Measurements from ENCODE around the gene SPRN.
A peak's percentile ranks its signal among the peaks of the same experiment; 100 is the strongest.
"Not testable (repeated sequence)": the region's sequence is repeated elsewhere in the genome, so short reads cannot be mapped to it uniquely, and the experiment has no call there.

The SPRN gene

DNA sequence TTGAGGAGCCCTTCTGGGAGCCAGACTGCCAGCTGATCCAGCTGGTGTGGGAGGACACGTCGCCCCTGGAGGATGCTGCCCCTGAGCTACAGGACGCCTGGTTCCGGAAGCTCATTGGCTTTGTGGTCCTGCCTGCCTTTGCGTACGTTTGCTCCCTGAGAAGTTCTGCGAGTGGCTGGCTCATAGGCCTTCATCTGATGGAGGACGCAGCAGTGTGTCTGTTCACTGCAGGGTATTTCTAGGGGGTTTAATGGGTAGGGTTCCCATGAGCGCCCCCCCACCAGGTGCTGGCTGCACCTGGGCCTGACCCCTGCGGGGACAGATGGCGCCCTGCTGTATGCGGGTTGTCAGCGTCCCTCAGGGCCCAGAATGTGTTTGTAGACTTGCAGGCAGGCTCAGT is 40.4 kb downstream of the SPRN start:
- no peak for DNase-seq (ENCODE audit: low spot score)

DNA sequence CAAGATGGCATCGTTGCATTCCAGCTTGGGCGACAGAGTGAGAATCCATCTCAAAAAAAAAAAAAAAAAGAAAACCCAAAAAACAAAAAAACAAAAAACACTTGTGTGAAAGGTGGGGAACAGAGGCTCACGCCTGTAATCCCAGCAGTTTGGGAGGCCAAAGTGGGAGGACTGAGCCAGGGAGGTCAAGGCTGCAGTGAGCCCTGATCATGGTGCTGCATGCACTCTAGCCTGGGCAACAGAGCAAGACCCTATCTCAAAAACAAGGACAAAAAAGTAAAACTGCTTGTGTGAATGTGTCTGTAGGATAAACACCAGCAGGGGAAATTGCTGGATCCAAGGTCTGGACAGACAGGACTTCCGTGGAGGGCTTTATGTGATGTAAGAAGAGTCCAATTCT is 40.9 kb downstream of the SPRN start:
- no peak for DNase-seq (ENCODE audit: low spot score)

DNA sequence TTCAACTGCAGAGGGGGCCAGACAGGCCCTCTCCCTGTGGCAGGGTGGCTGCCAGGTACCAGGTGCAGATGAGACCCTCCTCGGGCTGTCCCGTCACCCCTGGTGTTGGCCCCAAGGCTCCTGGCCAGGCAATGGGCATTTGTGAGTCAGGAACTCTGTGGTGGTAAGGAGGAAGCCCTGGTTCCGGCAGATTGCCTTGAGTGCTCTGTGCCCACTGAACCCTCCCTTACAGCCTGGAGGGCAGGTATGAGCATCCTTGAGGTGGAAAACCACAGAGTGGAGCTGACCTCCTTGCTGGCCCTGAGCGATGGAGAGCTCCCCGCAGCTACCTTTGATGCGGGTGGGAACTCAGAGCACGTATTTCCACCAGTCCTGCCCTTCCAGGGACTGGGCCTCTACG is 43.4 kb downstream of the SPRN start:
- DNase-seq (ENCODE audit: low spot score), result no peak

DNA sequence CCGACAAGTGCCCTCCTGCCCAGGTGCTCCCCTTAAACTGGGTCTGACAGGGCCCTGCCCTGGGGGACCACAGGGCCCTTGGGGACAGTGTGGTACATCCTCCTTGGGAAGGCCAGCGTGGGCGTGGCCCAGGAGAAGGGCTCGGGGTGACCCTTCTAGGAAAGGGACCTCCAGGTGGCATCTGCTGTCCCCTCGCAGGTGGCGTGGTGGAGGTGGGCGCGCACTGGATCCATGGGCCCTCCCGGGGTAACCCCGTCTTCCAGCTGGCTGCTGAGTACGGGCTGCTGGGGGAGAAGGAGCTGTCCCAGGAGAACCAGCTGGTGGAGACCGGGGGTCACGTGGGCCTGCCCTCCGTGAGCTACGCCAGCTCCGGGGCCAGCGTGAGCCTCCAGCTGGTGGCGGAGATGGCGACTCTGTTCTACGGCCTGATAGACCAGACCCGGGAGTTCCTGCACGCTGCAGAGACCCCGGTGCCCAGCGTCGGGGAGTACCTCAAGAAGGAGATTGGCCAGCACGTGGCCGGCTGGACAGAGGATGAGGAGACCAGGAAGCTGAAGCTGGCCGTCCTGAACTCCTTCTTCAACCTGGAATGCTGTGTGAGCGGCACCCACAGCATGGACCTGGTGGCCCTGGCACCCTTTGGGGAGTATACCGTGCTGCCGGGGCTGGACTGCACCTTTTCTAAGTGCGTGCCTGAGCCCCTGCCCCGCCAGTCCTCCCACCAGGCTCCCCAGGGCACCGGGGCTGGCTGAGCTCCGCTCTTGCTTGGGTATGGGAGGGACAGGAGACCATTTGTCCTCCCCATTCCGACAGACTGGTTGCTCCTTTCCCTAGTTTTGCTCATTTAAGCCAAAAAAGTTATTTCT is 44.4 kb downstream of the SPRN start:
- DNase-seq (ENCODE audit: low spot score), result no peak

DNA sequence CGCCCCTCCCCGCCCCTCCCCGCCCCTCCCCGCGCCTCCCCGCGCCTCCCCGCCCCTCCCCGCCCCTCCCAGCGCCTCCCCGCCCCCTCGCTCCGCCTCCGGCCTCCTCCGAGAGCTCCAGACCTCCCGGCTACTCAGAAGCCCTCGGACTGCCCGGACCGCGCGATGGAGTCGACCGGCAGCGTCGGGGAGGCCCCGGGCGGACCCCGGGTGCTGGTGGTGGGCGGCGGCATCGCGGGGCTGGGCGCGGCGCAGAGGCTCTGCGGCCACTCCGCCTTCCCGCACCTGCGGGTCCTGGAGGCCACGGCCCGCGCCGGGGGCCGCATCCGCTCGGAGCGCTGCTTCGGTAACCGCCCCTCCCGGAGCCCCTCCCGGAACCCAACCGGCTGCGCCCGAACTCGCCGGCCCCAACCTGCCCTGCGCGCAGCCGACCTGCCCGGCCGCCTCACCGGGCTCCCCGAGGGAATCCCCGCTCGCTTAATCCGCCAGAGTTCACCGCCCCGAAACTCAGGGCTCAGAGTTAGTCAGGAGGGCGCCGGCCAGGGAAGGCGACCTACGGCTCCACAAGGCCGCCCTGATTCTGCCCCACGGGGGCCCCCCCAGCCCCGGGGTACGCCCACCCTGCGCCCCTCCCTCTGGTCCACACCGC is 45.1 kb downstream of the SPRN start, which contains the start of gene PAOX:
TSS of gene PAOX (plus strand) at position 111 of the 649 bp plus-strand sequence. CDS start at position 166, 55 bp downstream.
- no peak for DNase-seq (ENCODE audit: low spot score)

DNA sequence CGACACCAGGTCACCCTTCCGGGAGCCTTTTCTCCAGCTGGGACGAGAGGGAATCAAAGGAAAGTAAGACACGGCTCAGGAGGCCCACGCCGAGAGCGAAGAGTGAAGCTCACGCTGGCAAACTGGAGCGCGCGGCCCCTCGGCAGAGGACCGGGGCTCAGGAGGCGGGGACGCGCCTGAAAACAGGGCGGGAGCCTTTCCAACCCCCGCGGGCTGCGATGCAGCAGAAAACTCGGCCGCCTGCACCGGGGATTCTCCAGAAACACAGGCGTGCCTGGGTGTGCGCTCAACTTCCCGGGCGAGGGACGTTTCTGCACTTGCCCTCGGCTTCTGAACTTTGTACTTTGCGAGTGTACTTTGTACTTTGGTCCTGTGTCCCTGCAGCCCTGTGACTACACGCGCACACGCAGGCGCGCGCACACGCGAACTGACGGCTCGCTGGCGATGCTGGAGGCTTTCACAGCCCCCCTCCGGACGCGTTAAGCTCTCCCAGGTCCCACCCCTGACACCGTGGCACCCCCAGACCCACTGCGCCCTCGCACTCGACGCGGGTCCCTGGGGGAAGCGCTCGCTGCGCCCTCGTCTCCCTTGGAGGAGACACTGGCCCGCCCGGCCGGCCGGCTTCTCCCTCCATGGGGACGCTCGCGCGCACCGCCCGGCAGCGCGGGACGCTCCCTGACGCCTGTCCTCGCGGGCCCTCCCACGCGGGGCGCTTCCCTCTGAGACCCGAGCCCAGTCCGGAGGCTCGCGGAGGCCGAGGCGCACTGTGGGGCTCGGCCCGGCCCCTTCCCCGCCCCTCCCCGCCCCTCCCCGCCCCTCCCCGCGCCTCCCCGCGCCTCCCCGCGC is 46.0 kb downstream of the SPRN start:
- peak; percentile 61 for DNase-seq (ENCODE audit: low spot score)

DNA sequence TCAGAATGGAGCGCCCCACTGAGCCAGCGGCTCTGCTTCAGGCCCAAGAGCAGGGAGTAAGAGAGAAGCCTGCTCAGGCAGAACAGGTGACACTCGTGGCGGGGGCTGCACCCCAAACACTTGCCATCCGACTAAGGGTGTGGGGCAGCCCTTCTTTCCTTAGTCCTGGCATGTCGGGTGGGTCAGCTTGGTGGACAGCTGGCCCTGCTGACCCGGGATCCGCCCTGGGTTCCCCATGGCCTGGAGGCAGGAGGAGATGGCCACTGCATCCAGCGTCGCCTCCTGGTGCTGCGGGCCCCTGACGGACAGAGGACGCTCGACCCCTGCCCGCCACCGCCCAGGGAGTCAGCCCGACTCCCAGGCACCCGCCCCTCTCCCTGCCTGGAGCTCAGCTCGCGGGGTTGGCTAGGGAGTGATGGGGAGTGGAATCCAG is 46.6 kb downstream of the SPRN start:
- no peak for DNase-seq (ENCODE audit: low spot score)

DNA sequence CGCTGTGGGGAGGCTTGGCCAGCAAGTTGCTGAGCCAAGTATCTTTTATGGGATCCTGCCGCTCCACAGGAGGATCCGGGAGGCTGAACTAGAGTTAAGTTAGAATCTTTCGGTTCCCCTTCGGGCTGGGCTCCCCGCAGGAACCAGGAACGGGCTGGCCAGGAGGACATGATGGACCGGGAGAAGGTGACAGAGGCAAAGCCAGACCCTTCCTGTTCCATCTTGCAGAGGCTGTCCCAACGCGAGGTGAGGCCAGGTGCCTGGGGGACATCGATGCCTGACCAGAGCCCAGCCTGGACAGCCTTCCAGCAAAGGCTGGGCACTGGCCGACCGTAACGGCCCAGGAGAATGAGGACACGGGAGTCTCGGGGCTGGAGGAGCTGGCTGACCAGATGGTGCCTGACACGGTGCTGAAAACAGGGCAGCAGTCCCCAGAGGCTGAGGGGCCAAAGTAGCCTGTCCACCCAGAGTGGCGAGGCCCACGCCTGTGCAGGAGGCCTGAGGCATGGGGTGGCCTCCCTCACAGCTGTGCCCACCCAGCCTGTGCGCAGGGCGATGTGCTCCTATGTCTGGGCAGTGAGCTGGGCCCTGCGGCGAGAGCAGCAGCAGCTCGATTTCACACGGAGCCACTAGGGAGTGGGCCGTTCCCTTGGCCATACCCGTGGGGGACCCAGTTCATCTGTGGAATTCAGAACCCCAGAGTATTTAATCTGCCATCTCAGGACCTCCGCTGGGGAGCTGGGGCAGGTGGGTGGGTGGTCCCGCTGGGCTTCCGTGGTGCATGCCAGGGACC is 47.2 kb downstream of the SPRN start:
- no peak for DNase-seq (ENCODE audit: low spot score)

DNA sequence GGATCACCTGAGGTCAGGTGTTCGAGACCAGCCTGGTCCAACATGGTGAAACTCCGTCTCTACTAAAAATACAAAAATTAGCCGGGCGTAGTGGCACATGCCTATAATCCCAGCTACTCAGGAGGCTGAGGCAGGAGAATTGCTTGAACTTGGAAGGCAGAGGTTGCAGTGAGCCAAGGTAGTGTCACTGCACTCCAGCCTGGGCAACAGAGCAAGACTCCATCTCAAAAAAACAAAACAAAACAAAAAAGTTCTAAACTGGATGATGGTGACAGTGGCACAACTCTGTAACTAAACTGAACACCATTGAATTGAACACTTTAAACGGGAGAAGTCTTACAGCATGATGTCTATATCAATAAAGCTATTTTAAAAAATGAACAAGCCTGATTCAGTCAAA is 48.2 kb downstream of the SPRN start:
- not testable (repeated sequence) for DNase-seq (ENCODE audit: low spot score)

DNA sequence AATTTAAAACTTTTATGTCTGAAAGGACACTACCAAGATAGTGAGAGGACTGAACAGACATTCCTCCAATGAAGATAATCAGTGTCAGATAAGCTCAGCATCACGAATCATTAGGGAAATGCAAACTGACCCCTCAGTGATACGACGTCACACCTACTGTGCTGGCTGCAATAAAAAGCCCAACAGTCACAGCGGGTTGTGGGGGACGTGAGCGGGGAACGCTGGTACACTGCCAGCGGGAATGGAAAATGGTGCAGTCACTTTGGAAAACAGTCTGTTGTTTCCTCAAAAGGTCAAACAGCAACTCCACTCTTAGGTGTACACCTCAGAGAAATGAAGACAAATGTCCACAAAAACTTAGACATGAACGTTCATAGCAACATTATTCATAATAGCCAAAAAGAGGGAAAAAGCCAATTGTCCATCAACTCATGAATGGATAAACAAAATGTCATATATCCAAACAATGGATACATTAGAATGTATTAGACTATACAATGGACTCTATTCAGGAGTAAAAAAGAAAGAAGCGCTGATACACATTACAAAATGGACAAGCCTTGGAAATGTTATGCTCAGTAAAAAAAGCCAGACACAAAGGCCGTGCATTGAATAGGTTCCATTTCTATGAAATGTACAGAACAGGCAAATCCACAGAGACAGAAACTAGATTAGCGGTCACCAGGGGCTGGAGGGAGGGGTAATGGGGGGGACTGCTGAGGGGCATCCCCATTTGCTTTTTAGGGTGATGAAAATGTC is 48.9 kb downstream of the SPRN start:
- peak; percentile 77 for DNase-seq (ENCODE audit: low spot score)

DNA sequence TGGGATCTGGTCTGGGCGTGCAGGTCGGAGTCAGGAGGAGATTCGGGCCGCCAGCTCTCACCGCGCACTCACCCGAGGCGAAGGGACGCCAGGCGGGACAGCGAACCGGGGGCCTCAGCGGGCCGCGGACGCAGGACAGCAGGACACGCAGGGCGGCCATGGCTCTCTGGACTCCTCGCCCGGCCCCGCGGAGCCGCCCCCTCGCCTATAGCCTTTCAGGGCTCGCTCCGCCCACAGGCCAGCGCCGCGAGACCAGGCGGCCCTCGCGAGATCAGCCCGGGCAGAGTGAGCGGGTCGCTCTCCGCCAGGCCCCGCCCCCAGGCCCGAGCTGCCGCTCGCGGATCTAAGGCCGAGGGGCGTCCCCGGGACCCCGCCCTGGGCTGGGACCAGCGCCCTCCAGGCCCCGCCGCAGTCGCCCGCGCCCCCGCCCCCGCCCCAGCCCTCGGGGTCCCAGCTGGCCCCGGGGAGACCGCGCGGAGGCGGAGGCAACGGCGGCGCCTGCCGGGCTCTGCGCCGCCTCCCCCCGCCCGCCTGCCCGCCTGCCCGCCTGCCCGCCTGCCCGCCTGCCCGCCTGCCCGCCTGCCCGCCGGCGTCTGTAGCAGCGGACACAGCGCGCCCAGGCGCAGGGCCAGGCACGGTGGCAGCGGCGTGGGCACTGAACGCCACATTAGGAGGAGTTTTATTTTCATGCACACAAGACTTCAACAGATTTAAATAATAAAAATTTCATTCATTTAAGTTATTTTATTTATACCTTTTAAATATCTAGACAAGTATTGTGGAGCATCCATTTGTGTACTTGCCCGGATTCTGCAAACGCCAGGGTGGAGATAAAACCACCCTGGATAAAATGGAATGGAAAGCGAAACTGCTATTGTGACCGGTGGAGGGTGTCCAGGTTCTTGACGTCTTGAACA is 51.0 kb downstream of the SPRN start, which contains the start of gene ECHS1:
TSS of gene ECHS1 (minus strand) at position 181 of the 917 bp plus-strand sequence. CDS start at position 160, 21 bp downstream.
- peak; percentile 93 for DNase-seq (ENCODE audit: low spot score)

DNA sequence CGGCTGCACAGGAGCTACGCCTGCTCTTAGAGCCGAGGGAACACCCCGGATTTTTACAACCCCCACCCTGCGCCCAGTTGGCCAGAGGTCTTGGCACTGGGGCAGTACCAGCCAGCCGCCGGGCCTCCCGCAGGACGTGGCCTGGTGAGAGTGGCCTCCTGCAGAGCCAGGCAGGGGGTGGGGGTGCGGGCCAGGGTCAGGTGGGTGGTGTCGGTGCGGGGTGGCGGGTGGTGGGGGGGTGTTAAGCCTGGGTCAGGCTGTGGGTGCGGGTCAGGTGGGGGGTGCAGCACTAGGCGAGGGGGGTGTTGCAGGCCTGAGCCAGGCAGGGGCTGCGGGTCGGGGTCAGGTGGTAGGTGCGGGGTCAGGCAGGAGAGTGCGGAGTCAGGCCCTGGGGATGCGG is 51.9 kb downstream of the SPRN start:
- DNase-seq (ENCODE audit: low spot score), result no peak
